A673 (cell line): Measurements from ENCODE around the gene KDM4B. TPM values are rescaled to one million over a fixed set of nuclear protein-coding genes. Genes with fewer than 3 reads are reported as not detected.

ENCODE experiments used
- BruUV-seq: library from RNA; stranded (reverse); fragments of 400-500 nt; replicated peaks from 2 replicates; lab custom pipeline; 2021; lab: Mats Ljungman, UMichigan
- CTCF ChIA-PET: fragments of 300-600 bp; sonication (Branson Sonifier 250); formaldehyde crosslinking; loops from one replicate; lab custom pipeline; 2022; ENCODE audit warnings: antibody characterized with exemption; lab: Charles Lee
- POLR2A ChIA-PET: fragments of 300-600 bp; sonication (Branson Sonifier 250); formaldehyde crosslinking; loops from one replicate; lab custom pipeline; 2022; ENCODE audit warnings: antibody characterized with exemption; ENCODE audit not compliant: low non-redundant PET; lab: Charles Lee
- DNase-seq: peaks from one replicate; pipeline ENCODE4 v3.0.0-alpha.2; 2015; ENCODE audit warnings: low spot score
- H3K27ac ChIP-seq: fragments of 200-600 bp; sonication (generic); 2 replicates; pipeline ENCODE4 v1.5.1; 2016; ENCODE audit warnings: mixed run types, low read depth, mild to moderate bottlenecking, mixed read lengths, antibody characterized with exemption, low read length; ENCODE audit not compliant: poor library complexity, severe bottlenecking
- H3K27me3 ChIP-seq: fragments of 200-600 bp; sonication (generic); replicated peaks from 2 replicates; pipeline ENCODE4 v1.6.1; 2017; ENCODE audit warnings: mixed run types, low read depth, mild to moderate bottlenecking, mixed read lengths, antibody characterized with exemption, low read length; ENCODE audit not compliant: insufficient read depth, poor library complexity
- H3K36me3 ChIP-seq: fragments of 200-600 bp; sonication (generic); 2 replicates; pipeline ENCODE4 v1.6.1; 2016; ENCODE audit warnings: mixed run types, mild to moderate bottlenecking, mixed read lengths, antibody characterized with exemption, low read length; ENCODE audit not compliant: insufficient read depth, poor library complexity, severe bottlenecking
- H3K4me1 ChIP-seq: fragments of 200-600 bp; sonication (generic); 2 replicates; pipeline ENCODE4 v1.6.1; 2017; ENCODE audit warnings: mixed run types, mild to moderate bottlenecking, mixed read lengths, antibody characterized with exemption, low read length; ENCODE audit not compliant: insufficient read depth, poor library complexity, severe bottlenecking
- H3K4me3 ChIP-seq: fragments of 200-600 bp; sonication (generic); 2 replicates; pipeline ENCODE4 v1.5.1; 2016; ENCODE audit warnings: low read depth, mixed run types, mild to moderate bottlenecking, mixed read lengths, low read length; ENCODE audit not compliant: poor library complexity, severe bottlenecking
- H3K9me3 ChIP-seq: fragments of 200-600 bp; sonication (generic); 2 replicates; pipeline ENCODE4 v1.6.1; 2016; ENCODE audit warnings: mixed run types, low read depth, mild to moderate bottlenecking, mixed read lengths, antibody characterized with exemption, low read length; ENCODE audit not compliant: poor library complexity, severe bottlenecking
- EZH2 ChIP-seq: fragments of 200-600 bp; sonication (generic); IDR thresholded peaks from 2 replicates; pipeline ENCODE4 v1.6.1; 2017; ENCODE audit warnings: borderline replicate concordance, low read depth, mild to moderate bottlenecking, mixed read lengths, antibody characterized with exemption, low read length; ENCODE audit not compliant: poor library complexity, severe bottlenecking
- intact Hi-C: fragments of 100-400 bp; cut with micrococcal nuclease; formaldehyde crosslinking; loops from one replicate; pipeline ENCODE4 v1.10.0; 2022; ENCODE audit not compliant: unreplicated experiment
- total RNA-seq: library from RNA; stranded (reverse); gene quantifications from 2 replicates; pipeline ENCODE4 v1.2.3, GENCODE V29; 2021
- TF ChIP-seq, protein P1 (sequence below): fragments of 300-800, 200-600 bp; sonication (generic); conservative IDR thresholded peaks from 2 replicates; pipeline ENCODE4 v1.5.1; 2017; ENCODE audit warnings: low read depth, mild to moderate bottlenecking, antibody characterized with exemption, low read length, moderate library complexity, mixed read lengths

KDM4B gene
- total RNA-seq, 1 experiment from 2014 or later: 30.0 TPM

DNA sequence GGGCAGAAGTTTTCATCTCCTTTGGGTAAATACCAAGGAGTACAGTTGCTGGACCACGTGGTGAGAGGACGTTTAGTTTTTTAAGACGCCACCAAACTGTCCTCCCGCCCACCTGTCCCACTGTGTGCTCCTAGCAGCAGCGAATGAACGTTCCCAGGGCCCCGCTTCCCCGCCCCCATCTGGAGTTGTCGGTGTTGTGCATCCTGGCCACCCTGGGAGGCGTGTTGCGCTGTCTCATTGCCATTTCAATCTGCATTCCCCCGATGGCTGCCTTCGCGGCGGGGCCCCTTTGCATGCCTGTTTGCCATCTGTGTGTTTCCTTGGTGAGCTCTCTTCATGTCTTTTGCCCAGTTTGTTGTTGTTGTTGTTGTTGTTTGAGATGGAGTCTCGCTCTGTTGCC lies 76.1 kb downstream of the KDM4B start:
- Histone ChIP-seq H3K27ac (no peak overlapping the region), H3K27me3 (no peaks in the 10 kb centered on the region), H3K36me3 (peaks cover 4% of the 10 kb centered on the region), H3K9me3 (no peaks in the 10 kb centered on the region), H3K4me3 (no peak overlapping the region), H3K4me1 (peaks cover 42% of the 10 kb centered on the region)
- BruUV-seq: no TSS peak
- TF ChIP-seq, protein P1, sequence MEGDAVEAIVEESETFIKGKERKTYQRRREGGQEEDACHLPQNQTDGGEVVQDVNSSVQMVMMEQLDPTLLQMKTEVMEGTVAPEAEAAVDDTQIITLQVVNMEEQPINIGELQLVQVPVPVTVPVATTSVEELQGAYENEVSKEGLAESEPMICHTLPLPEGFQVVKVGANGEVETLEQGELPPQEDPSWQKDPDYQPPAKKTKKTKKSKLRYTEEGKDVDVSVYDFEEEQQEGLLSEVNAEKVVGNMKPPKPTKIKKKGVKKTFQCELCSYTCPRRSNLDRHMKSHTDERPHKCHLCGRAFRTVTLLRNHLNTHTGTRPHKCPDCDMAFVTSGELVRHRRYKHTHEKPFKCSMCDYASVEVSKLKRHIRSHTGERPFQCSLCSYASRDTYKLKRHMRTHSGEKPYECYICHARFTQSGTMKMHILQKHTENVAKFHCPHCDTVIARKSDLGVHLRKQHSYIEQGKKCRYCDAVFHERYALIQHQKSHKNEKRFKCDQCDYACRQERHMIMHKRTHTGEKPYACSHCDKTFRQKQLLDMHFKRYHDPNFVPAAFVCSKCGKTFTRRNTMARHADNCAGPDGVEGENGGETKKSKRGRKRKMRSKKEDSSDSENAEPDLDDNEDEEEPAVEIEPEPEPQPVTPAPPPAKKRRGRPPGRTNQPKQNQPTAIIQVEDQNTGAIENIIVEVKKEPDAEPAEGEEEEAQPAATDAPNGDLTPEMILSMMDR: no peak
- no peak for TF ChIP-seq EZH2
- no peak for DNase-seq
- ChIA-PET POLR2A (no interaction called here), CTCF (no interaction called here)
- intact Hi-C loops: loop anchor here (5.0 to 10.0 kb wide), 3 partner anchors 92 to 310 kb away; no protein-coding TSS in a partner anchor

DNA sequence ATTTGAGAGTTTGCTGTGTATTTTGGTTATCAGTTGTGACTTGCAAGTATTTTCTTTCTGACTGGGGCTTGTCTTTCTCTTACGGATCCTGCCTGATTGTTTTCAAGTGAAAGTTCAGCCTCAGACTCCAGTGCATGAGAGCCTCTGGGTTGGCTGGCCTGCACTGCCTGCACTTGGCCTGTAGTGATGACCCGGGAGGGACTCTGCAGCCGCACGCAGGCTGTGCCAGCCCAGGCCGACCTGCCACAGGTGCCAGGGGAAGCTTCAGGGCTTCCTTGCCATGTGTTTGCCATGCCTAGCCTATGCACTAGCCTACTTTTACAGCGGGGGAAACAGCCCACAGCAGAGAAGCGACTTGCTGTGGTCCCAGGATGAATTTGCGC lies 77.0 kb downstream of the KDM4B start:
- Histone ChIP-seq H3K36me3 (no peaks in the 10 kb centered on the region), H3K4me1 (peaks cover 47% of the 10 kb centered on the region), H3K27ac (peak overlapping the region; percentile 46), H3K27me3 (no peaks in the 10 kb centered on the region), H3K9me3 (no peaks in the 10 kb centered on the region), H3K4me3 (no peak overlapping the region)
- ChIA-PET POLR2A (no interaction called here), CTCF (no interaction called here)
- intact Hi-C loops: loop anchor here (5.0 to 10.0 kb wide), 3 partner anchors 91 to 309 kb away; no protein-coding TSS in a partner anchor
- no TSS peak for BruUV-seq
- TF ChIP-seq, protein P1: no peak
- TF ChIP-seq EZH2: no peak
- no peak for DNase-seq

DNA sequence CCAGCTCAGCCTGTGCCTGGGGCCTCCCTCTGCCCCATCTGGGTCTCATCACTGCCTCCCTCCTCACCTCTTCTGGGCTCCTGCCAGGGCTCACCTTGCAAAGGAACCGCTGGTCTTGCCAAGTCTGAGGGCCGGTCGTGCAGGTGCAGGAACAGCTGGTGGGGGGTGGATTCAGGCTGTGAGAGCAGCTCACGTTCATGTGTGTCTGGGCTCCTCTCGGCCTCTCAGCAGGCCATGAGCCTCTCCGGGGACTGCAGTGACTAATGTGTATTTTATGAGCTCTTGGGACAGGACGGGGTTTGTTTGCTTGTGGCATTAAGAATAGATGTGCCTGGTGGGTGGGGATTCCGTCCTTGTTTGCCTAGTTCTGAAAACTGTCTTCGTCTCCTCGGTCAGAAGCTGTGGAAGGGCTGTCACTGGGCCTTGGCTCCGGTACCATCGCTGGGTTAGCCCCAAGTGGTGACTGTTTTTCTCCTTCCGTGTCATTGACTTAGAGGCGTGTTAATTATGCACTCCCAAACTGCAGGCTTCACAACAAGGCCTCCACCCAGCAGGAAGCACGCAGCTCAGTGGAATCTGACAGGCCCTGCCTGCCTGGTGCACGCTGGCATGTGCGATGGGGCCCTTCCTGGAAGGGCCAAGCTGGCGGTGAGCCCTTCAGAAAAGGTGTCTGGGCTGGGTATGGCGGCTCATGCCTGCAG lies 77.6 kb downstream of the KDM4B start:
- Histone ChIP-seq H3K4me3 (no peak overlapping the region), H3K9me3 (no peaks in the 10 kb centered on the region), H3K4me1 (peaks cover 47% of the 10 kb centered on the region), H3K27me3 (no peaks in the 10 kb centered on the region), H3K36me3 (no peaks in the 10 kb centered on the region), H3K27ac (peak overlapping the region; percentile 46)
- no peak for TF ChIP-seq EZH2
- TF ChIP-seq, protein P1: no peak
- ChIA-PET POLR2A (interaction anchor here (0.6 kb wide), 1 partner anchor 101 kb away, joined by 3 read pairs; no protein-coding TSS in a partner anchor), CTCF (interaction anchor here (0.5 to 1.1 kb wide), 6 partner anchors 9 to 331 kb away, joined by 3 to 7 read pairs (median 4); no protein-coding TSS in a partner anchor)
- no TSS peak for BruUV-seq
- intact Hi-C loops: loop anchor here (5.0 to 10.0 kb wide), 3 partner anchors 91 to 308 kb away; no protein-coding TSS in a partner anchor
- DNase-seq: peak; percentile 92
